DMS53 treated with DMSO at 0.1 percent for 48 hours (cell line): Measurements from ENCODE around the gene ARID1B.

Experiments used
- DNase-seq: peaks from one replicate; lab custom pipeline; 2025; ENCODE audit not compliant: unreplicated experiment; lab: John Stamatoyannopoulos, UW

Gene ARID1B

GRCh38 chr6:157068691-157069324, 291.6 kb downstream of the ARID1B start:
- DNase-seq: no peak

- no peak for DNase-seq
Measured at GRCh38 chr6:157069585-157069984, 292.4 kb downstream of the ARID1B start.

- no peak for DNase-seq
Measured at GRCh38 chr6:157070403-157071107, 293.4 kb downstream of the ARID1B start.

- DNase-seq: no peak
Measured at GRCh38 chr6:157072128-157072527, 294.9 kb downstream of the ARID1B start.

- no peak for DNase-seq
Measured at GRCh38 chr6:157073596-157073995, 296.4 kb downstream of the ARID1B start.

GRCh38 chr6:157074969-157075368, 297.8 kb downstream of the ARID1B start:
- no peak for DNase-seq

- no peak for DNase-seq
Measured at GRCh38 chr6:157075549-157076450, 298.6 kb downstream of the ARID1B start.

- no peak for DNase-seq
Measured at GRCh38 chr6:157076451-157076822, 299.3 kb downstream of the ARID1B start.

- no peak for DNase-seq
Measured at GRCh38 chr6:157077251-157077650, 300.1 kb downstream of the ARID1B start.

- no peak for DNase-seq
Measured at GRCh38 chr6:157078326-157078725, 301.1 kb downstream of the ARID1B start.

GRCh38 chr6:157079277-157079676, 302.1 kb downstream of the ARID1B start:
- DNase-seq: no peak

GRCh38 chr6:157079771-157080170, 302.6 kb downstream of the ARID1B start:
- DNase-seq: no peak

GRCh38 chr6:157080986-157081391, 303.8 kb downstream of the ARID1B start:
- DNase-seq: no peak

GRCh38 chr6:157083343-157083742, 306.2 kb downstream of the ARID1B start:
- no peak for DNase-seq

GRCh38 chr6:157086632-157087031, 309.5 kb downstream of the ARID1B start:
- DNase-seq: no peak

GRCh38 chr6:157087974-157088373, 310.8 kb downstream of the ARID1B start:
- DNase-seq: peak; percentile 12

- DNase-seq: no peak
Measured at GRCh38 chr6:157088841-157089240, 311.7 kb downstream of the ARID1B start.

- DNase-seq: no peak
Measured at GRCh38 chr6:157089258-157089657, 312.1 kb downstream of the ARID1B start.

- no peak for DNase-seq
Measured at GRCh38 chr6:157089851-157090250, 312.7 kb downstream of the ARID1B start.

GRCh38 chr6:157090736-157091135, 313.6 kb downstream of the ARID1B start:
- no peak for DNase-seq

GRCh38 chr6:157091243-157091642, 314.1 kb downstream of the ARID1B start:
- DNase-seq: no peak
